ENCODE measurements around the gene ATP2B2.

DNA sequence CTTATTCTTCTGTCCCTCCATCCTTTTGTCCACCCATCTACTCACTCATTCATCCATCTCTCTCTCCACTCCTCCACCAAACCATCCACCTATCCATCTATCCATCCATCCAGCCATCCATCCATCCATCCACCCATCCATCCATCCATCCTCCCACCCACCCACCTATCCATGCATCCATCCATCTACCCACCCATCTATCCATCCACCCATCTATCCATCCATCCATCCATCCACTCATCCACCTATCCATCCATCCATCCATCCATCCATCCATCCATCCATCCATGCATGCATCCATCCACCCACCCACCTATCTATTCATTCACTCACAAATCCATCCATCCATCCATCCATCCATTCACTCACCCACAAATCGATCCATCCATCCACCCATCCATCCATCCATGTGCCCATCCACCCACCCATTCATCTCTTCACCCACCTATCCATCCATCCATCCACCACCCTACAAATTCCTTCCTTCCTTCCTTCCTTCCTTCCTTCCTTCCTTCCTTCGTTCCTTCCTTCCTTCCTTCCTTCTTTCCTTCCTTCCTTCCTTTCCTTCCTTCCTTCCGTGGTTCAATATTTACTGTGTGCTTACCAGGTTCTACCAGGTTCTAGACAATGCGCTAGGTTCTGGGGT is 17.3 kb downstream of the ATP2B2 start:
- TF ChIP-seq CTCF (IDR thresholded peaks at IDR 0.05) = no peak
- TF ChIP-seq POLR2A (IDR thresholded peaks at IDR 0.05) = no peak

Data from tibial nerve (tissue), 3 donors.